Esophagus squamous epithelium (tissue), 4 donors: ENCODE measurements around the gene HOXB6.
A peak's percentile ranks its signal among the peaks of the same experiment; 100 is the strongest.

Source experiments
- CTCF ChIP-seq, 6 experiments: fragments of 450-650 bp in 4 of 6; fragments of 200-600 bp in 2 of 6; sonication (generic) in 2 of 6; IDR thresholded peaks; one replicate each; pipeline ENCODE4 v1.5.1; 2016 to 2019; ENCODE audit warnings: antibody characterized with exemption in 6 of 6, mild to moderate bottlenecking in 4 of 6, moderate library complexity in 4 of 6
- POLR2A ChIP-seq, 4 donors: fragments of 450-650 bp; IDR thresholded peaks; one replicate each; pipeline ENCODE4 v1.6.1; 2017; ENCODE audit warnings: antibody characterized with exemption in 4 of 4, mild to moderate bottlenecking in 4 of 4, moderate library complexity in 3 of 4

GRCh38 chr17:48636177-48637018 is 31.6 kb upstream of the HOXB6 start:
- TF ChIP-seq CTCF (IDR thresholded peaks at IDR 0.05) (peak in 5 of 6 experiments; percentile 18 to 47 (median 26)), POLR2A (IDR thresholded peaks at IDR 0.05) (no peak)
